ENCODE data around the gene RAB25.

RAB25 gene

DNA sequence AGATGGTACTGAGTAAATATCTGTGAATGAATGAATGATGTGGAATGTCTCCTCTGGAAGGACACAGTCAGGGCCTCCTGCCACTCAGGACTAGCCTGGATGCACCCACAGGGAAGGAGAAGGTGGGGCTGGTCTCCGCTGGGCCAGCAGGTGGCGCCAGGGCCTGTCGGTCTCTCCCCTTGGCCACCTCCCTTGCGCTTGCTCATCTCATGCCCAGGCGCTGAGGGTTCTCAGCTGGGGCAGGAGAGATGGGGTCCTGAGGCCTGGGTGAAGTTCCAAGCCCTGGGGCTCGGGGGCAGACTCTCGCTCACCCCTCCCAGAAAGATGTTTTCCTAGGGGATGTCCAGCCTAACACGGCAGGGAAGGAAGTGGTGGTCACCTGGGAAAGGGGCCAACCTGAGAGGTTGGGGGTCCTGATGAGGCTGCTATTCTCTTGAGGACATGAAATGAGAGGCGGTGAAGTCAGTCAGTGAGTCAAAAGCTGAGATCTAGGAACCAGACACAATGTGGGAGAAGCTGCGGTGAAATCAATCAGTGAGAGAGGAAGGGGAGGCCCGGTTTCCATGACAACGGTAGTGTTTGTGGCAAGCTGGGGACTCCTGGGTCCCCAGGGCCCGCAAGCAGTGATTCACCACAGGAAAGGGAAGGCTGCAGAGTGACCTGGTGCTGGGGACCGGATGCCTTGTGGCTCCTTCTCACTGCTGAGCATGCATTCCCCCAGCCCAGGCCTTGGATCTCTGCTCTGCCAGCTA, 35.9 kb downstream of the RAB25 start:
- H3K9ac ChIP-seq (ENCODE audit: low read length): no peak overlapping the region
- H3K27ac ChIP-seq (ENCODE audit: low read length): no peak overlapping the region

DNA sequence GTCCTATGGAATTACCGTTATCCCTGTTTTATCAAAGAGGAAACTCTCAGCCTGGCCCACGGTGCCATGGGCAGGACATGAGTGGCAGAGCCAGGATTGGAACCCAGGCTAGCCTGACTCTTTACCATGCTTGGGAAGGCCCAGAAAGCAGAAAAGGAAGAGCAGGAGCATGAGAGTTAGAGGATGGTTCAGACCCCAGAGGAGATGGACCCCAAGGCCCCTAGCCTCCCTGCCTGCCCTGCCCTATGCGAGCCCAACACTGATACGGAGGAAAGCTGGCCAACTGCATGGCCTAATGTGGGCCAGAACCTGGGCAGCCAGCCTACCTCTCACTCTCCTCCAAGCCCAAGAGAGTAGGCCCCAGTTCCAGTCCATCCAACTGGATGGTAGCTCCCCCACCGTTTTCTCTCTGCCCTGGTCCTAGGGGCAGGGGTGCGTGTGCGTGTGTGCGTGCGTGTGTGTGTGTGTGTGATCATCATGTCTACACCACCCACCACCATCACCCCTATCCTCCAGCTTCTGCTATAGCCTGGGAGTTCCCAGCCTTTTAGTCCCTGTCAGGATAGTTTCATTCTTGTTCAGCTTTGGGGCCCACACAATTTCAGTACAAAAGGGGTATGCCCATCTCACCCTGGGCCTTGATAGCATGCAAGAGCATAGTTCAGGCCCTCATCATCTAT, 36.7 kb downstream of the RAB25 start:
- Histone ChIP-seq H3K36me3 (ENCODE audit: control insufficient read depth, low read depth, low read length) (peaks cover 10% of the 10 kb centered on the region), H3K9ac (ENCODE audit: low read length) (no peak overlapping the region), H3K9me3 (ENCODE audit: control insufficient read depth, low read depth, low read length) (no peaks in the 10 kb centered on the region), H3K4me3 (ENCODE audit: low read length) (no peak overlapping the region), H3K27ac (ENCODE audit: low read length) (no peak overlapping the region), H3K4me1 (ENCODE audit: control insufficient read depth, low read depth, low read length) (peaks cover 7% of the 10 kb centered on the region), H3K27me3 (ENCODE audit: control insufficient read depth, insufficient read depth, low read length) (no peaks in the 10 kb centered on the region)

More for the DNA sequence above, 35.9 kb downstream of the RAB25 start:
- Histone ChIP-seq H3K4me3 (ENCODE audit: low read length) (no peak overlapping the region), H3K27me3 (ENCODE audit: control insufficient read depth, insufficient read depth, low read length) (no peaks in the 10 kb centered on the region), H3K36me3 (ENCODE audit: control insufficient read depth, low read depth, low read length) (peaks cover 10% of the 10 kb centered on the region), H3K4me1 (ENCODE audit: control insufficient read depth, low read depth, low read length) (peaks cover 7% of the 10 kb centered on the region), H3K9me3 (ENCODE audit: control insufficient read depth, low read depth, low read length) (no peaks in the 10 kb centered on the region)

- H3K9me3 ChIP-seq (ENCODE audit: control insufficient read depth, low read depth, low read length): no peaks in the 10 kb centered on the region
- H3K4me3 ChIP-seq (ENCODE audit: low read length): no peak overlapping the region
- peaks cover 15% of the 10 kb centered on the region for H3K4me1 ChIP-seq (ENCODE audit: control insufficient read depth, low read depth, low read length)
- H3K9ac ChIP-seq (ENCODE audit: low read length): no peak overlapping the region
- peaks cover 6% of the 10 kb centered on the region for H3K36me3 ChIP-seq (ENCODE audit: control insufficient read depth, low read depth, low read length)
- H3K27me3 ChIP-seq (ENCODE audit: control insufficient read depth, insufficient read depth, low read length): no peaks in the 10 kb centered on the region
- H3K27ac ChIP-seq (ENCODE audit: low read length): no peak overlapping the region
These were observed 37.8 kb downstream of the RAB25 start for GRCh38 chr1:156098784-156099183.

DNA sequence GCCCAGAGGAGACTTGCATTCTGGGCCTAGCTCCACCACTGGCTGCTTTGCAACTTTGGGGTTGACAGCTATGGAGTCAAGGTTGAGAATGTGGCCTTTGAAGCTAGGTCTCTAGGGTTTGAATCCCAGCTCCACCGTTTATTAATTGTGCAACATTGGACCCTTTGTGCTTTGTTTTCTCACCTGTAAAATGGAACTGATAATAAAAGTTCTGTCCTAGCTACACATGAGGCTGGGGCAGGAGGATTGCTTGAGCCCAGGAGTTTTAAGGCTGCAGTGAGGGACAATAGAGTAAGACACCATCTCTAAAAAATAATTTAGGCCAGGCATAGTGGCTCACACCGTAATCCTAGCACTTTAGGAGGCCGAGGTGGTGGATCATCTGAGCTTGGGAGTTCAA, 38.3 kb downstream of the RAB25 start:
- no peaks in the 10 kb centered on the region for H3K9me3 ChIP-seq (ENCODE audit: control insufficient read depth, low read depth, low read length)
- no peaks in the 10 kb centered on the region for H3K27me3 ChIP-seq (ENCODE audit: control insufficient read depth, insufficient read depth, low read length)
- H3K4me1 ChIP-seq (ENCODE audit: control insufficient read depth, low read depth, low read length): peaks cover 18% of the 10 kb centered on the region
- H3K9ac ChIP-seq (ENCODE audit: low read length): no peak overlapping the region
- no peak overlapping the region for H3K4me3 ChIP-seq (ENCODE audit: low read length)
- no peak overlapping the region for H3K27ac ChIP-seq (ENCODE audit: low read length)
- H3K36me3 ChIP-seq (ENCODE audit: control insufficient read depth, low read depth, low read length): peaks cover 3% of the 10 kb centered on the region

- H3K27ac ChIP-seq (ENCODE audit: low read length): no peak overlapping the region
- H3K4me3 ChIP-seq (ENCODE audit: low read length): no peak overlapping the region
- no peaks in the 10 kb centered on the region for H3K27me3 ChIP-seq (ENCODE audit: control insufficient read depth, insufficient read depth, low read length)
- H3K4me1 ChIP-seq (ENCODE audit: control insufficient read depth, low read depth, low read length): peaks cover 29% of the 10 kb centered on the region
- no peak overlapping the region for H3K9ac ChIP-seq (ENCODE audit: low read length)
- H3K9me3 ChIP-seq (ENCODE audit: control insufficient read depth, low read depth, low read length): no peaks in the 10 kb centered on the region
- peaks cover 3% of the 10 kb centered on the region for H3K36me3 ChIP-seq (ENCODE audit: control insufficient read depth, low read depth, low read length)
These were observed 39.4 kb downstream of the RAB25 start for GRCh38 chr1:156100205-156100995.

- H3K27ac ChIP-seq (ENCODE audit: low read length): no peak overlapping the region
These were observed 40.9 kb downstream of the RAB25 start for GRCh38 chr1:156101880-156102279.

DNA sequence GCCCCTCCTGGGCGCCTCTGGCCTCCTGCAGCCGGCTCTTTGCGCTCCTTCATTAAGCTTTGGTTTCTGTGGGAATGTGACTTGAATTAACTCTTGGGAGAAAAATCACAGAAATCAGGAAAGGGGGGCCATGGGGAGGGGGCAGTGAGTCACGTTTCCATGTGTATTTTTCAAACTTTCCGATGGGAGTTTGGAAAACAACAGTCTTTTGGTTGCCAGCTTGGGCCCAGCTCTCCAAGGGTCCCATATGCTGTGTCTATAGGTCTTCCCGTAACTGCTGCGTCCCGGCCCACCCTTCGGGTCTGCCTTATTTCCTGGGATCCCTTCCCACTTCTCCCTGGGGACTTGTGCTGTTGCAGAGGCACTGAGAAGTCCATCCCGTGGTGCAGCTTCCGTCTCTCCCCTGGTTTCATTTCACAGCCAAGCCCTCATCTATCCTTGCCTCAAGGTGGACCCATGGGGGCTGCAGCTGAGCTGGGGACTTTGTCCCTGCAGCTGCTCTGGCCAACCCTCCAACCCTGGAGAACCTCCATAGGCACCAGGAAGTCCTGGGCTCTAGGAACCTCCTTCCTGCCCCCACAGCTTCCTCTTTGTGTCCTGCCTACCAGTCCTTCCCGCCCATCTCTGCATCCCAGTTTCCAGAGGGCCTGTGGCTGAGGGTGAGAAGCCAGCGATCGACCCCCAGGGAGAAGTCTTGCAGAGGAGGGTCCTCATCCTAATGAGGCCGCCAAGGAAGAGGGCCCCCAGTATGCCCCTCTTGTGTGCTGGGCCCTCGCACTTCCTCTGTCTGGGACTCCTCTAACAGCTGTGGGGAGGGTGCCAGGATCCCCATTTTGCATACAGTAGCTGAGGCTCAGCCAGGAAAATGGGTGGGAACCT, 41.9 kb downstream of the RAB25 start:
- Histone ChIP-seq H3K27me3 (ENCODE audit: control insufficient read depth, insufficient read depth, low read length) (no peaks in the 10 kb centered on the region), H3K27ac (ENCODE audit: low read length) (no peak overlapping the region), H3K4me1 (ENCODE audit: control insufficient read depth, low read depth, low read length) (peaks cover 38% of the 10 kb centered on the region), H3K9me3 (ENCODE audit: control insufficient read depth, low read depth, low read length) (no peaks in the 10 kb centered on the region), H3K9ac (ENCODE audit: low read length) (no peak overlapping the region), H3K4me3 (ENCODE audit: low read length) (no peak overlapping the region), H3K36me3 (ENCODE audit: control insufficient read depth, low read depth, low read length) (peaks cover 3% of the 10 kb centered on the region)

More at GRCh38 chr1:156101880-156102279, 40.9 kb downstream of the RAB25 start:
- H3K9ac ChIP-seq (ENCODE audit: low read length): no peak overlapping the region
- no peak overlapping the region for H3K4me3 ChIP-seq (ENCODE audit: low read length)
- no peaks in the 10 kb centered on the region for H3K27me3 ChIP-seq (ENCODE audit: control insufficient read depth, insufficient read depth, low read length)
- peaks cover 3% of the 10 kb centered on the region for H3K36me3 ChIP-seq (ENCODE audit: control insufficient read depth, low read depth, low read length)
- H3K9me3 ChIP-seq (ENCODE audit: control insufficient read depth, low read depth, low read length): no peaks in the 10 kb centered on the region
- H3K4me1 ChIP-seq (ENCODE audit: control insufficient read depth, low read depth, low read length): peaks cover 31% of the 10 kb centered on the region

GRCh38 chr1:156103521-156103947, 42.6 kb downstream of the RAB25 start:
- Histone ChIP-seq H3K27me3 (ENCODE audit: control insufficient read depth, insufficient read depth, low read length) (no peaks in the 10 kb centered on the region), H3K9me3 (ENCODE audit: control insufficient read depth, low read depth, low read length) (no peaks in the 10 kb centered on the region), H3K9ac (ENCODE audit: low read length) (no peak overlapping the region), H3K27ac (ENCODE audit: low read length) (no peak overlapping the region), H3K4me3 (ENCODE audit: low read length) (no peak overlapping the region), H3K36me3 (ENCODE audit: control insufficient read depth, low read depth, low read length) (no peaks in the 10 kb centered on the region), H3K4me1 (ENCODE audit: control insufficient read depth, low read depth, low read length) (peaks cover 41% of the 10 kb centered on the region)

DNA sequence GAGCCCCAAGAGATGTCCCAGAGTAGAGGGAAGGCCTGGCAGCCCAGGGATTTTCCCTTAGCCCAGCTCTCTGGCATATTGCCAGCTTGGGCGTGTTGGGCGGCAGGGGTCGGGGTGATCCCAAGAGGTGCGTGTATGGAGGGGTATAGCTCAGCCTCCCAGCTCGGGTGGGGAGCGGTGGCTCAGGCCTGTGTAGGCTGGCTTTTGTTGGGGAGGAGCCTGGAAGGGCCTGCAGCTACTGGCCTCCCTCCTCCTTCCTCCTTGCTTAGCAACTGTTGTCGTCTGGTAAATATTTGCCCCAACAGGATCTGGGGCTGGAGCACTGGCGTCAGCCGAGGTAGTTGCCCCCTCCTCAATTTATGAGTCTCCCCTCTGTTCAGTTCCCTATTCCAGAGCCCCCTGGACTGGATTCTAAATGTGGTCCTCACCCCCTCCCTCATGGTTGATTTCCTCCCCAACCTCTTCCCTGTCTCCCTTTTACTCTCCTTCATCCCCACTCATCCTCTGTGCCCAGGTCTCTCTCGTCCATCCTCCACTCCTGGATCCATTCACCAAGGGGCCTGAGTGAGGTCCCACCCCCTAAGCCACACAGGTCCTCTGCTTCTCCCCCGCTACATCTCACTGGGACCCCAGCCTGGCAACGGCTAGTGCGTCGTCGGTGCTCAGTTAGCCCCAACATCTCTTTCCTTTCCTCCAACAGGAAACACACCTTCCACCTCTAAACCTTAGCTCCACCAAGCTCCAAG, 43.3 kb downstream of the RAB25 start:
- Histone ChIP-seq H3K4me3 (ENCODE audit: low read length) (no peak overlapping the region), H3K9ac (ENCODE audit: low read length) (no peak overlapping the region), H3K27ac (ENCODE audit: low read length) (peak overlapping the region; percentile 9), H3K36me3 (ENCODE audit: control insufficient read depth, low read depth, low read length) (no peaks in the 10 kb centered on the region), H3K4me1 (ENCODE audit: control insufficient read depth, low read depth, low read length) (peaks cover 41% of the 10 kb centered on the region), H3K27me3 (ENCODE audit: control insufficient read depth, insufficient read depth, low read length) (no peaks in the 10 kb centered on the region), H3K9me3 (ENCODE audit: control insufficient read depth, low read depth, low read length) (no peaks in the 10 kb centered on the region)

All from iPS-18a (cell line).